Endothelial cell of umbilical vein (primary cell): Measurements from ENCODE around the gene CCDC14. TPM values are rescaled to one million over a fixed set of nuclear protein-coding genes. Genes with fewer than 3 reads are reported as not detected.
"Not testable (repeated sequence)": the region's sequence is repeated elsewhere in the genome, so short reads cannot be mapped to it uniquely, and the experiment has no call there.

ENCODE experiments used
- BruUV-seq: library from RNA; stranded (reverse); fragments of 400-500 nt; replicated peaks from 2 replicates; lab custom pipeline; 2021; lab: Mats Ljungman, UMichigan
- CTCF ChIA-PET: fragments of 300-600, 350-600 bp; sonication (Branson Sonifier 250); formaldehyde crosslinking; loops from one replicate; lab custom pipeline; 2021; ENCODE audit warnings: antibody characterized with exemption, inconsistent platforms; lab: Charles Lee
- POLR2A ChIA-PET: fragments of 300-600, 350-600 bp; sonication (Branson Sonifier 250); formaldehyde crosslinking; loops from one replicate; lab custom pipeline; 2021; ENCODE audit warnings: antibody characterized with exemption, inconsistent platforms; lab: Charles Lee
- DNase-seq: peaks from one replicate; pipeline ENCODE4 v3.0.0-alpha.2; 2011; ENCODE audit warnings: low read depth, low spot score
- FAIRE-seq: peaks from 2 replicates; lab custom pipeline; 2011; peaks lifted over from hg19 to GRCh38; lab: Jason Lieb, UNC
- H2AFZ ChIP-seq: 2 replicates; pipeline ENCODE4 v1.6.0; 2012; ENCODE audit warnings: low read depth, low read length, control low read depth, inconsistent platforms
- H3K27ac ChIP-seq: 2 replicates; pipeline ENCODE4 v1.5.1; 2011; ENCODE audit warnings: low read depth, mild to moderate bottlenecking, control low read depth, low read length, moderate library complexity; ENCODE audit not compliant: insufficient read depth
- H3K27me3 ChIP-seq, 2 experiments: 2 replicates each; pipeline versions ENCODE4 v1.6.0 to v1.6.1; 2011; ENCODE audit warnings: low read length in 2 of 2, mixed read lengths in 1 of 2; ENCODE audit not compliant: control insufficient read depth in 2 of 2, insufficient read depth in 2 of 2
- H3K36me3 ChIP-seq, 2 experiments: 2 replicates in 1 of 2; 3 replicates in 1 of 2; pipeline ENCODE4 v1.5.1; 2011; ENCODE audit warnings: low read length in 2 of 2, mild to moderate bottlenecking in 1 of 2, moderate library complexity in 1 of 2; ENCODE audit not compliant: control insufficient read depth in 2 of 2, insufficient read depth in 2 of 2; ENCODE audit errors: extremely low read depth in 1 of 2
- H3K4me1 ChIP-seq: 3 replicates; pipeline ENCODE4 v1.5.1; 2011; ENCODE audit warnings: mild to moderate bottlenecking, low read length; ENCODE audit not compliant: control insufficient read depth, insufficient read depth; ENCODE audit errors: extremely low read depth
- H3K4me2 ChIP-seq: 2 replicates; pipeline ENCODE4 v1.6.1; 2011; ENCODE audit warnings: low read length, control low read depth, mixed read lengths; ENCODE audit not compliant: insufficient read depth
- H3K4me3 ChIP-seq, 3 experiments: fragments of 200-600 bp in 1 of 3; sonication (generic), shearing (Covaris generic) in 1 of 3; replicated peaks in 1 of 3; 2 replicates each; pipeline ENCODE4 v1.5.1; 2011 to 2016; ENCODE audit warnings: control low read depth in 3 of 3, low read length in 3 of 3, mild to moderate bottlenecking in 2 of 3, inconsistent platforms in 1 of 3, low read depth in 1 of 3, moderate library complexity in 1 of 3; ENCODE audit not compliant: insufficient read depth in 1 of 3
- H3K79me2 ChIP-seq: 2 replicates; pipeline ENCODE4 v1.6.0; 2012; ENCODE audit warnings: low read length, inconsistent platforms; ENCODE audit not compliant: control insufficient read depth, insufficient read depth
- H3K9ac ChIP-seq: replicated peaks from 2 replicates; pipeline ENCODE3; 2011; ENCODE audit warnings: low read length, control low read depth; ENCODE audit not compliant: insufficient read depth; ENCODE audit errors: extremely low read depth
- H3K9me1 ChIP-seq: replicated peaks from 3 replicates; pipeline ENCODE4 v1.6.0; 2011; ENCODE audit warnings: mild to moderate bottlenecking, low read length; ENCODE audit not compliant: control insufficient read depth, insufficient read depth; ENCODE audit errors: extremely low read depth
- H3K9me3 ChIP-seq: replicated peaks from 2 replicates; pipeline ENCODE4 v1.5.1; 2012; ENCODE audit warnings: low read length, inconsistent platforms; ENCODE audit not compliant: control insufficient read depth, insufficient read depth
- H4K20me1 ChIP-seq: replicated peaks from 2 replicates; pipeline ENCODE3; 2011; ENCODE audit warnings: mild to moderate bottlenecking, low read length; ENCODE audit not compliant: control insufficient read depth, insufficient read depth; ENCODE audit errors: extremely low read depth
- dilution Hi-C: fragments of 300-500 bp; cut with MboI; formaldehyde crosslinking; loops from one replicate; pipeline ENCODE4 v1.15.0; 2019; ENCODE audit warnings: low sequenced_read_pairs; ENCODE audit not compliant: extremely low pct_ligation_motif_present
- intact Hi-C: fragments of 100-400 bp; cut with micrococcal nuclease; formaldehyde crosslinking; loops from one replicate; pipeline ENCODE4 v1.10.0; 2022
- polyA plus RNA-seq, 4 experiments: library from polyadenylated mRNA; depleted of rRNA in 3 of 4; stranded (reverse) in 3 of 4; unstranded in 1 of 4; fragments of >200 nt; gene quantifications; 2 replicates each; pipeline versions ENCODE4 v1.2.1 to v1.2.3, GENCODE V29; 2011 to 2012; ENCODE audit warnings: missing spikeins in 1 of 4
- total RNA-seq: library from RNA; stranded (reverse); gene quantifications from 2 replicates; pipeline ENCODE4 v1.2.3, GENCODE V29; 2021

Gene CCDC14
- total and polyA plus RNA-seq, 2 donors (not counting 3 experiments of a cell fraction or from before 2014, with no cell fraction given): 47.5 to 55.3 TPM

- H3K9ac ChIP-seq, H3K4me2 ChIP-seq, H3K27ac ChIP-seq, H2AFZ ChIP-seq, H3K4me1 ChIP-seq, H3K9me3 ChIP-seq, FAIRE-seq, H4K20me1 ChIP-seq, H3K4me3 ChIP-seq, H3K79me2 ChIP-seq, CTCF ChIA-PET, DNase-seq, BruUV-seq, H3K36me3 ChIP-seq, POLR2A ChIA-PET, dilution Hi-C loops, H3K9me1 ChIP-seq: not testable (repeated sequence)
- intact Hi-C loops: loop anchor here (10.0 kb wide), 1 partner anchor 322 kb away; no protein-coding TSS in a partner anchor
- H3K27me3 ChIP-seq: peaks cover 26 to 33% of the 10 kb centered on the region in 2 experiments
Measured at GRCh38 chr3:123966799-123967198, 5.8 kb upstream of the CCDC14 start.

- peak; percentile 43 for FAIRE-seq
- peaks cover 13 to 18% of the 10 kb centered on the region in 2 experiments for H3K27me3 ChIP-seq
- BruUV-seq: not testable (repeated sequence)
Measured at GRCh38 chr3:123964793-123965192, 3.8 kb upstream of the CCDC14 start.

More at GRCh38 chr3:123964793-123965192, 3.8 kb upstream of the CCDC14 start:
- dilution Hi-C loops, H3K9ac ChIP-seq, H3K9me3 ChIP-seq, H3K79me2 ChIP-seq, H3K4me3 ChIP-seq, DNase-seq, H3K9me1 ChIP-seq, H3K36me3 ChIP-seq, H3K4me2 ChIP-seq, H3K27ac ChIP-seq, CTCF ChIA-PET, H2AFZ ChIP-seq, POLR2A ChIA-PET, H4K20me1 ChIP-seq: not testable (repeated sequence)
- H3K4me1 ChIP-seq: peaks cover 11% of the 10 kb centered on the region
- intact Hi-C loops: loop anchor here (5.0 to 10.0 kb wide), 2 partner anchors 82 to 320 kb away; partner anchors contain the start of gene MYLK
